ENCODE results near the gene LHFPL2. TPM values are rescaled to one million over a fixed set of nuclear protein-coding genes. Genes with fewer than 3 reads are reported as not detected.

The LHFPL2 gene
- total RNA-seq, 4 donors from 2014 or later = 14.7 to 127 (median 28.0) TPM

DNA sequence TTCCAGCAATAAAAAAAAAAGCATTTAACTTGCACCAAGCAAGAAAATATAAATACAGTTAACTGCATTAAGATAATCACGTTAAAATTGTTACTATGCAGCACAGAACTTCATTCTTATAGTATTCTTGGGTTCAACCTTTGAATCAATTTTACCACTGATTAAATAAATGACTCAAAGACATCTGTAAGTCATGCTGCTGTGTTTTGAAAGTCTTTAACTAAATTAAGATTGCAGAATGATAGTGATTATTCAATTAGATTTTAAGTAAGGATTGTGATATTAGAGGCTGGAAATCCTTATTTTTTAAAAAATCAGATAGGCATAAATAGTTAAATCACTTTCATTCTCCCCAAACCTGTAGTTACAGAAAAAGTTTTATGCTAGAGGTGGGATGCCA is 171.8 kb downstream of the LHFPL2 start:
- Histone ChIP-seq H3K36me3 (no peaks in the 10 kb centered on the region), H3K27me3 (no peaks in the 10 kb centered on the region), H3K27ac (no peak overlapping the region), H3K9me3 (no peaks in the 10 kb centered on the region), H3K4me1 (no peaks in the 10 kb centered on the region), H3K4me3 (no peak overlapping the region)
- no peak for DNase-seq
- intact Hi-C loops (cut with DNase I; ENCODE audit: low total_unique reads) = no loop called here
- TF ChIP-seq, protein P1, sequence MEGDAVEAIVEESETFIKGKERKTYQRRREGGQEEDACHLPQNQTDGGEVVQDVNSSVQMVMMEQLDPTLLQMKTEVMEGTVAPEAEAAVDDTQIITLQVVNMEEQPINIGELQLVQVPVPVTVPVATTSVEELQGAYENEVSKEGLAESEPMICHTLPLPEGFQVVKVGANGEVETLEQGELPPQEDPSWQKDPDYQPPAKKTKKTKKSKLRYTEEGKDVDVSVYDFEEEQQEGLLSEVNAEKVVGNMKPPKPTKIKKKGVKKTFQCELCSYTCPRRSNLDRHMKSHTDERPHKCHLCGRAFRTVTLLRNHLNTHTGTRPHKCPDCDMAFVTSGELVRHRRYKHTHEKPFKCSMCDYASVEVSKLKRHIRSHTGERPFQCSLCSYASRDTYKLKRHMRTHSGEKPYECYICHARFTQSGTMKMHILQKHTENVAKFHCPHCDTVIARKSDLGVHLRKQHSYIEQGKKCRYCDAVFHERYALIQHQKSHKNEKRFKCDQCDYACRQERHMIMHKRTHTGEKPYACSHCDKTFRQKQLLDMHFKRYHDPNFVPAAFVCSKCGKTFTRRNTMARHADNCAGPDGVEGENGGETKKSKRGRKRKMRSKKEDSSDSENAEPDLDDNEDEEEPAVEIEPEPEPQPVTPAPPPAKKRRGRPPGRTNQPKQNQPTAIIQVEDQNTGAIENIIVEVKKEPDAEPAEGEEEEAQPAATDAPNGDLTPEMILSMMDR (IDR thresholded peaks at IDR 0.05) = no peak
- TF ChIP-seq POLR2A (IDR thresholded peaks at IDR 0.05) = no peak

DNA sequence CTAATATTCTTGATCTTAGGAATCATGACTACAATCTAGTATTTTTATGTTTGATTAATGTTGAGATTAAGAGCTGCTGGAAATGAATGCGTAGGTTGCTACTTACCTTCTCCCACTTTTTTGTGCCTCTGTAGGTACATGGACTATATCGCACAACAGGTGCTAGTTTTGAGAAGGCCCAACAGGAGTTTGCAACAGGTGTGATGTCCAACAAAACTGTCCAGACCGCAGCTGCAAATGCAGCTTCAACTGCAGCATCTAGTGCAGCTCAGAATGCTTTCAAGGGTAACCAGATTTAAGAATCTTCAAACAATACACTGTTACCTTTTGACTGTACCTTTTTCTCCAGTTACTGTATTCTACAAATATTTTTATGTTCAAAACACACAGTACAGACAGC is 173.2 kb downstream of the LHFPL2 start:
- Histone ChIP-seq H3K27me3 (no peaks in the 10 kb centered on the region), H3K27ac (no peak overlapping the region), H3K4me3 (no peak overlapping the region), H3K9me3 (no peaks in the 10 kb centered on the region), H3K4me1 (no peaks in the 10 kb centered on the region), H3K36me3 (no peaks in the 10 kb centered on the region)
- no peak for DNase-seq
- intact Hi-C loops (cut with DNase I; ENCODE audit: low total_unique reads) = no loop called here
- TF ChIP-seq, protein P1 (IDR thresholded peaks at IDR 0.05) = no peak
- TF ChIP-seq POLR2A (IDR thresholded peaks at IDR 0.05) = no peak

DNA sequence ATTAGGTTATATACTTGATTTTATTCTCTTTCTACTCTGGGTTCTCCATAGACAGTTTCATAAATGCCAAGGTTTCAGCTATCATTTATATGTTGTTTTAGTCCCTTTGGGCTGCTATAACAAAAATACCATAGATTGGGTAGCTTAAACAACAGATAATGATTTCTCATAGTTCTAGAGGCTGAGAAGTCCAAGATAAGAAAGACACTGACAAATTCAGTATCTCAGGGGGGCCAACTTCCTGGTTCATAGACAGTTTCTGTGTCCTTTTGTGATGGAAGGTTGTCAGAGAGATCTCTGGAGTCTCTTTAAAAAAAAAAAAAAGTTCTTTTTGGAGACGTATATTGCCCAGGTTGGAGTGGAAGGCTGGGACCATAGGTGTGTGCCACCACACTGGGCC is 174.8 kb downstream of the LHFPL2 start:
- Histone ChIP-seq H3K9me3 (no peaks in the 10 kb centered on the region), H3K27me3 (no peaks in the 10 kb centered on the region), H3K27ac (no peak overlapping the region), H3K4me3 (no peak overlapping the region), H3K36me3 (no peaks in the 10 kb centered on the region), H3K4me1 (no peaks in the 10 kb centered on the region)
- intact Hi-C loops (cut with DNase I; ENCODE audit: low total_unique reads) = no loop called here
- DNase-seq = no peak
- no peak for TF ChIP-seq POLR2A (IDR thresholded peaks at IDR 0.05)
- TF ChIP-seq, protein P1 (IDR thresholded peaks at IDR 0.05) = no peak

DNA sequence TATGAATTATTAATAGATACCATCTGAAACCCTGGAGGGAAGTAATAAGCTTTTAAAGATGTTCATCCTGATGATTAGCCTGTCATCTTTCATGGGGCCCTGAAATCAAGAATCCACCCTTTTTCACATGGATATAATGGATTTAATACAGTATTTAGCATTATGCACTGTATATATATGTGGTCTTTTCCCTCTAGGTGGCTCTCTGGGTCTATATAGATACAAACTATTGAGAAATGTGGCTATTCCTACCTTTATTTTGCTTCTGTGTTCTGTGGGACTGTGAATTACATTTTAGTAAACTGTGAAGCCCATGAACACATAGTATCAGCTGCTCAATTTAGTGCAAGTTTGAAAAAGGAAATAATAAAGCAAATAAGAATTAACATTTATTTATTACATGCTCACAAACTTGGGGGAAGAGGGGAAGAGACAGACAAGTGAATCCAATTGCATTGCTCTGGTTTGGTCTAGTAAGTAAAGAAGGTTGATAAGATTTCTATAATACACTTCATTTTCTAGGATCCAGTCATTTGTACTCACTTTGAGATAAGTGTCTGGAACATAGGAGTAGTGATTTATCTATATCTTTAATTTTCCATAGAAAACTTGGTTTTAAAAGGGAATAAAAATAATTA is 176.0 kb downstream of the LHFPL2 start:
- intact Hi-C loops (cut with DNase I; ENCODE audit: low total_unique reads) = no loop called here
- DNase-seq = no peak
- no peak overlapping the region for H3K27ac ChIP-seq

DNA sequence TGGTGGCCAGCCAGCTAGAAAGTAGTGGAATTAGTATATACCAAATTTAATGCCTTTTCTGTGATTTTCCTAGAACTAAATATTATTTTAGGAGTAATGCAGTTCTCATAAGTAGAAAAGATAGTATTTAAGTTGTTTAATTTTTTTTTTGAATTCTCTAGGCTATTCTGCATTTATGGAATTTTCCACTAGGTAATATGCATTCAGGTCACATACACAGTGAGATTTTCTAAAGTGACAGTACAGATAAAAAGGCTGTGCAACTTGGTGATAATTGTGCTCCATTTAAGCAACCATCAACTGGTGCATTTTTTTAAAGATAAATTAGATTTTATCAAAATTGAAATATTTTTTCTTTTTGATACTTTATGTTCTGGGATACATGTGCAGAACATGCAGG is 176.7 kb downstream of the LHFPL2 start:
- intact Hi-C loops (cut with DNase I; ENCODE audit: low total_unique reads) = no loop called here
- H3K9me3 ChIP-seq = no peaks in the 10 kb centered on the region
- TF ChIP-seq POLR2A (IDR thresholded peaks at IDR 0.05) = no peak
- TF ChIP-seq, protein P1 (IDR thresholded peaks at IDR 0.05) = no peak
- no peak overlapping the region for H3K4me3 ChIP-seq
- peaks cover 0 to 3% of the 10 kb centered on the region in 2 donors for H3K4me1 ChIP-seq
- no peak for DNase-seq
- H3K27ac ChIP-seq = no peak overlapping the region
- H3K27me3 ChIP-seq = no peaks in the 10 kb centered on the region
- H3K36me3 ChIP-seq = no peaks in the 10 kb centered on the region

More for the DNA sequence above, 176.0 kb downstream of the LHFPL2 start:
- Histone ChIP-seq H3K4me1 (peaks cover 0 to 3% of the 10 kb centered on the region in 2 donors), H3K9me3 (no peaks in the 10 kb centered on the region), H3K36me3 (no peaks in the 10 kb centered on the region), H3K27me3 (no peaks in the 10 kb centered on the region), H3K4me3 (no peak overlapping the region)
- TF ChIP-seq, protein P1 (IDR thresholded peaks at IDR 0.05) = no peak
- TF ChIP-seq POLR2A (IDR thresholded peaks at IDR 0.05) = no peak

All from uterus (tissue), 4 donors.